ENCODE measurements around the gene IL17RA. TPM values are rescaled to one million over a fixed set of nuclear protein-coding genes. Genes with fewer than 3 reads are reported as not detected.

IL17RA gene
- total and polyA plus RNA-seq, 2 donors (not counting 3 experiments of a cell fraction or from before 2014, with no cell fraction given): 13.0 to 19.3 TPM

GRCh38 chr22:17157714-17158113, 72.9 kb downstream of the IL17RA start:
- H3K4me1 ChIP-seq (ENCODE audit: control insufficient read depth, extremely low read depth, insufficient read depth, low read length): peaks cover 15% of the 10 kb centered on the region
- no peak overlapping the region for H3K9ac ChIP-seq (replicated peaks; ENCODE audit: extremely low read depth, insufficient read depth, low read length)
- TF ChIP-seq POLR2A (IDR thresholded peaks at IDR 0.05; ENCODE audit: low read depth, low read length) (no peak), POLR2AphosphoS5 (IDR thresholded peaks at IDR 0.05; ENCODE audit: insufficient read depth, low read depth, low read length) (no peak), MAX (IDR thresholded peaks at IDR 0.05; ENCODE audit: insufficient read depth, insufficient read length) (no peak), CTCF (IDR thresholded peaks at IDR 0.05; ENCODE audit: extremely low read depth in 1 of 2, insufficient read depth in 1 of 2, low read depth in 1 of 2, low read length in 2 of 2) (no peak), FOS (IDR thresholded peaks at IDR 0.05; ENCODE audit: borderline replicate concordance, insufficient read depth, low read length) (no peak), GATA2 (IDR thresholded peaks at IDR 0.05; ENCODE audit: insufficient read depth, insufficient read length, low read depth, low read length) (no peak), EZH2 (IDR thresholded peaks at IDR 0.05; ENCODE audit: borderline replicate concordance, low read depth, low read length, severe bottlenecking) (no peak), MYC (IDR thresholded peaks at IDR 0.05; ENCODE audit: low read depth, low read length) (no peak), JUN (IDR thresholded peaks at IDR 0.05; ENCODE audit: borderline replicate concordance, insufficient read depth, insufficient read length, low read depth) (no peak)
- H3K79me2 ChIP-seq (ENCODE audit: control insufficient read depth, insufficient read depth, low read length): peaks cover 32% of the 10 kb centered on the region
- no peaks in the 10 kb centered on the region for H4K20me1 ChIP-seq (replicated peaks; ENCODE audit: control insufficient read depth, extremely low read depth, insufficient read depth, low read length)
- no peaks in the 10 kb centered on the region for H3K9me1 ChIP-seq (replicated peaks; ENCODE audit: control insufficient read depth, extremely low read depth, insufficient read depth, low read length)
- no peak overlapping the region for H3K27ac ChIP-seq (ENCODE audit: insufficient read depth, low read depth, low read length)
- H3K36me3 ChIP-seq (ENCODE audit: control insufficient read depth in 2 of 2, extremely low read depth in 1 of 2, insufficient read depth in 2 of 2, low read length in 2 of 2): no peaks in the 10 kb centered on the region
- dilution Hi-C loops (cut with MboI; ENCODE audit: extremely low pct_ligation_motif_present, low sequenced_read_pairs): no loop called here
- no peaks in the 10 kb centered on the region for H3K9me3 ChIP-seq (replicated peaks; ENCODE audit: control insufficient read depth, insufficient read depth, low read length)
- FAIRE-seq (no peak), DNase-seq (ENCODE audit: low read depth, low spot score) (no peak)
- H3K27me3 ChIP-seq (ENCODE audit: control insufficient read depth in 2 of 2, insufficient read depth in 2 of 2, low read length in 2 of 2): no peaks in the 10 kb centered on the region
- ChIA-PET POLR2A (no interaction called here), CTCF (interaction anchor here (0.9 to 9.1 kb wide), 4 partner anchors 13 to 344 kb away, joined by 3 to 77 read pairs (median 12); no protein-coding TSS in a partner anchor)
- BruUV-seq (replicated peaks): no TSS peak
- intact Hi-C loops (cut with micrococcal nuclease): no loop called here
- H3K4me3 ChIP-seq (replicated peaks in 1 of 3; ENCODE audit: insufficient read depth in 1 of 3, low read depth in 1 of 3, low read length in 3 of 3): no peak overlapping the region
- peak overlapping the region; percentile 50 for H3K4me2 ChIP-seq (ENCODE audit: insufficient read depth, low read length)
- no peak overlapping the region for H2AFZ ChIP-seq (ENCODE audit: low read depth, low read length)
